HG03108 (cell line): ENCODE results near the gene DCAF7.

Experiments
- ATAC-seq: cut with Tn5 transposase; IDR thresholded peaks from one replicate; pipeline ENCODE4 v1.9.1; 2021; ENCODE audit warnings: moderate library complexity; ENCODE audit not compliant: unreplicated experiment

Gene DCAF7

GRCh38 chr17:63549946-63550816 lies at the start of gene DCAF7:
Gene DCAF7, plus strand, starts transcription at chr17:63550477. Its CDS starts 201 bp downstream, at chr17:63550678.
- peak; percentile 95 for ATAC-seq

- ATAC-seq = no peak
Observed at GRCh38 chr17:63500543-63501390, 49.5 kb upstream of the DCAF7 start.

GRCh38 chr17:63503341-63503705 lies 47.0 kb upstream of the DCAF7 start:
- ATAC-seq = no peak

- no peak for ATAC-seq
Observed at GRCh38 chr17:63504261-63504660, 46.0 kb upstream of the DCAF7 start.

- ATAC-seq = no peak
Observed at GRCh38 chr17:63505341-63505740, 44.9 kb upstream of the DCAF7 start.

GRCh38 chr17:63506627-63507026 lies 43.6 kb upstream of the DCAF7 start:
- ATAC-seq = no peak

GRCh38 chr17:63511331-63511730 lies 38.9 kb upstream of the DCAF7 start:
- ATAC-seq = no peak

- no peak for ATAC-seq
Observed at GRCh38 chr17:63512388-63512787, 37.9 kb upstream of the DCAF7 start.

GRCh38 chr17:63512896-63513644 lies 37.2 kb upstream of the DCAF7 start:
- ATAC-seq = no peak

- no peak for ATAC-seq
Observed at GRCh38 chr17:63514477-63514876, 35.8 kb upstream of the DCAF7 start.

GRCh38 chr17:63514974-63515373 lies 35.3 kb upstream of the DCAF7 start:
- ATAC-seq = no peak

GRCh38 chr17:63515426-63515825 lies 34.9 kb upstream of the DCAF7 start:
- ATAC-seq = no peak

GRCh38 chr17:63516910-63517824 lies 33.1 kb upstream of the DCAF7 start:
- ATAC-seq = no peak

GRCh38 chr17:63517825-63518534 lies 32.3 kb upstream of the DCAF7 start:
- ATAC-seq = no peak

- no peak for ATAC-seq
Observed at GRCh38 chr17:63519116-63519881, 31.0 kb upstream of the DCAF7 start.

GRCh38 chr17:63519972-63520882 lies 30.1 kb upstream of the DCAF7 start:
- no peak for ATAC-seq

- ATAC-seq = no peak
Observed at GRCh38 chr17:63523253-63523855, 26.9 kb upstream of the DCAF7 start, which contains the start of gene KCNH6. Gene KCNH6, plus strand, starts transcription at chr17:63523358. Its CDS starts 56 bp downstream, at chr17:63523414.
